Smooth muscle cell (in vitro differentiated cells): Measurements from ENCODE around the gene COL25A1. TPM values are rescaled to one million over a fixed set of nuclear protein-coding genes. Genes with fewer than 3 reads are reported as not detected.

Experiments used
- DNase-seq: peaks from one replicate; lab custom pipeline; 2025; ENCODE audit not compliant: unreplicated experiment; lab: John Stamatoyannopoulos, UW
- H2AFZ ChIP-seq: fragments of 200-600 bp; sonication (generic); 2 replicates; pipeline ENCODE4 v1.6.0; 2016; ENCODE audit warnings: antibody characterized with exemption, low read depth, mild to moderate bottlenecking
- H3F3A ChIP-seq: fragments of 200-600 bp; sonication (generic); 2 replicates; pipeline ENCODE4 v1.6.0; 2017; ENCODE audit warnings: antibody characterized with exemption, low read depth
- H3K27ac ChIP-seq: fragments of 200-600 bp; sonication (generic); 2 replicates; pipeline ENCODE4 v1.5.1; 2016; ENCODE audit warnings: low read depth, mild to moderate bottlenecking
- H3K27me3 ChIP-seq: fragments of 200-600 bp; sonication (generic); 2 replicates; pipeline ENCODE4 v1.6.1; 2016; ENCODE audit warnings: low read depth, mild to moderate bottlenecking
- H3K36me3 ChIP-seq: fragments of 200-600 bp; sonication (generic); 2 replicates; pipeline ENCODE4 v1.5.1; 2016; ENCODE audit warnings: low read depth
- H3K4me1 ChIP-seq: fragments of 200-600 bp; sonication (generic); 2 replicates; pipeline ENCODE4 v1.5.1; 2016; ENCODE audit warnings: low read depth
- H3K4me2 ChIP-seq: fragments of 200-600 bp; sonication (generic); 2 replicates; pipeline ENCODE4 v1.6.0; 2016; ENCODE audit warnings: mild to moderate bottlenecking
- H3K4me3 ChIP-seq: fragments of 200-600 bp; sonication (generic); 2 replicates; pipeline ENCODE4 v1.5.1; 2016; ENCODE audit warnings: mild to moderate bottlenecking
- H3K79me2 ChIP-seq: fragments of 200-600 bp; sonication (generic); 2 replicates; pipeline ENCODE4 v1.6.0; 2016; ENCODE audit warnings: low read depth, mild to moderate bottlenecking
- H3K9ac ChIP-seq: fragments of 200-600 bp; sonication (generic); 2 replicates; pipeline ENCODE4 v1.6.0; 2016; ENCODE audit warnings: low read depth
- H3K9me3 ChIP-seq: fragments of 200-600 bp; sonication (generic); replicated peaks from 2 replicates; pipeline ENCODE4 v1.5.1; 2016; ENCODE audit warnings: low read depth
- H4K20me1 ChIP-seq: fragments of 200-600 bp; sonication (generic); 2 replicates; pipeline ENCODE4 v1.6.0; 2016; ENCODE audit warnings: low read depth
- CTCF ChIP-seq: fragments of 200-600 bp; sonication (generic); IDR thresholded peaks from 2 replicates; pipeline ENCODE4 v1.5.1; 2017; ENCODE audit warnings: borderline replicate concordance, mild to moderate bottlenecking, antibody characterized with exemption; ENCODE audit not compliant: insufficient read depth, poor library complexity, severe bottlenecking
- WGBS: methylation state at CpG from one replicate; pipeline ENCODE4 v1.1.7; 2016; ENCODE audit warnings: low lambda C conversion rate; 5-methylcytosine and 5-hydroxymethylcytosine counted together
- polyA plus RNA-seq: library from polyadenylated mRNA; unstranded; fragments of >200 nt; fragmentation: Nextera tagmentation; extraction: Ambion mirVana; gene quantifications from 2 replicates; pipeline ENCODE4 v1.2.1, GENCODE V29; 2016
- total RNA-seq: library from RNA; depleted of rRNA; stranded (reverse); fragments of >200 nt; gene quantifications from 2 replicates; pipeline ENCODE4 v1.2.3, GENCODE V29; 2014

COL25A1 gene
- total and polyA plus RNA-seq, 2 experiments from 2014 or later: 2.9 to 4.7 TPM

GRCh38 chr4:109290918-109291317, 11.5 kb downstream of the COL25A1 start:
- Histone ChIP-seq H3K4me3 (no peak overlapping the region), H3K9me3 (no peaks in the 10 kb centered on the region), H3K4me2 (no peak overlapping the region), H3K4me1 (no peaks in the 10 kb centered on the region), H4K20me1 (no peaks in the 10 kb centered on the region), H3K79me2 (no peaks in the 10 kb centered on the region), H3F3A (no peaks in the 10 kb centered on the region), H3K27ac (no peak overlapping the region), H3K27me3 (no peaks in the 10 kb centered on the region), H2AFZ (no peak overlapping the region), H3K36me3 (no peaks in the 10 kb centered on the region), H3K9ac (no peak overlapping the region)
- DNase-seq: no peak
- no peak for TF ChIP-seq CTCF
- WGBS: 83% methylated on average over 3 of the region's 3 CpGs

- Histone ChIP-seq H3K4me3 (no peak overlapping the region), H3K27ac (no peak overlapping the region), H3K9me3 (no peaks in the 10 kb centered on the region), H3K27me3 (no peaks in the 10 kb centered on the region), H3K4me2 (no peak overlapping the region), H3K36me3 (no peaks in the 10 kb centered on the region), H4K20me1 (no peaks in the 10 kb centered on the region), H2AFZ (no peak overlapping the region), H3K4me1 (no peaks in the 10 kb centered on the region), H3K9ac (no peak overlapping the region), H3K79me2 (no peaks in the 10 kb centered on the region), H3F3A (no peaks in the 10 kb centered on the region)
- 90% methylated on average over 3 of the region's 3 CpGs for WGBS
- no peak for DNase-seq
- TF ChIP-seq CTCF: no peak
Measured at GRCh38 chr4:109278594-109279031, 23.8 kb downstream of the COL25A1 start.

- no peaks in the 10 kb centered on the region for H4K20me1 ChIP-seq
- no peak for TF ChIP-seq CTCF
- H3K36me3 ChIP-seq: no peaks in the 10 kb centered on the region
- H3K4me1 ChIP-seq: no peaks in the 10 kb centered on the region
- H3K79me2 ChIP-seq: no peaks in the 10 kb centered on the region
- no peak overlapping the region for H3K9ac ChIP-seq
- DNase-seq: no peak
- no peaks in the 10 kb centered on the region for H3F3A ChIP-seq
- no peak overlapping the region for H3K4me2 ChIP-seq
- H2AFZ ChIP-seq: no peak overlapping the region
- no peaks in the 10 kb centered on the region for H3K27me3 ChIP-seq
- no peak overlapping the region for H3K27ac ChIP-seq
- no peaks in the 10 kb centered on the region for H3K9me3 ChIP-seq
- no peak overlapping the region for H3K4me3 ChIP-seq
- WGBS: 98% methylated on average over 5 of the region's 5 CpGs
Measured at GRCh38 chr4:109276482-109277095, 25.9 kb downstream of the COL25A1 start.
